Lung (tissue), 12 donors: Measurements from ENCODE around the gene ATP7B. TPM values are rescaled to one million over a fixed set of nuclear protein-coding genes. Genes with fewer than 3 reads are reported as not detected.

Source experiments
- ATAC-seq: fragments of 200-7000 bp; cut with Tn5 transposase; one replicate; pipeline ENCODE4 v1.9.1; 2020; ENCODE audit warnings: moderate number of reproducible peaks; ENCODE audit not compliant: insufficient read depth, low FRiP score
- DNase-seq, 3 donors: peaks; one replicate each; pipeline ENCODE4 v3.0.0-alpha.2; 2013 to 2017
- H3K27ac ChIP-seq, 2 donors: one replicate each; pipeline ENCODE4 v1.5.1; 2013; ENCODE audit warnings: mild to moderate bottlenecking in 2 of 2, moderate library complexity in 2 of 2, control low read depth in 1 of 2, inconsistent platforms in 1 of 2, low read depth in 1 of 2, low read length in 1 of 2
- H3K27me3 ChIP-seq, 3 donors: one replicate each; pipeline ENCODE4 v1.5.1; 2013; ENCODE audit warnings: low read length in 2 of 3; ENCODE audit not compliant: control insufficient read depth in 3 of 3, insufficient read depth in 3 of 3
- H3K36me3 ChIP-seq, 4 donors: one replicate each; pipeline ENCODE4 v1.5.1; 2013; ENCODE audit warnings: low read length in 4 of 4, mild to moderate bottlenecking in 1 of 4, moderate library complexity in 1 of 4; ENCODE audit not compliant: control insufficient read depth in 4 of 4, insufficient read depth in 4 of 4
- H3K4me1 ChIP-seq, 5 donors: one replicate each; pipeline ENCODE4 v1.5.1; 2013; ENCODE audit warnings: low read length in 5 of 5, mild to moderate bottlenecking in 2 of 5, moderate library complexity in 1 of 5; ENCODE audit not compliant: control insufficient read depth in 5 of 5, insufficient read depth in 5 of 5
- H3K4me3 ChIP-seq: one replicate; pipeline ENCODE4 v1.5.1; 2013; ENCODE audit warnings: mild to moderate bottlenecking, control low read depth, moderate library complexity
- H3K9ac ChIP-seq, 2 donors: one replicate each; pipeline ENCODE4 v1.5.1; 2013; ENCODE audit warnings: low read length in 2 of 2, control low read depth in 1 of 2; ENCODE audit not compliant: insufficient read depth in 1 of 2
- H3K9me3 ChIP-seq, 4 donors: one replicate each; pipeline ENCODE4 v1.5.1; 2013; ENCODE audit warnings: low read length in 3 of 4, mild to moderate bottlenecking in 1 of 4, moderate library complexity in 1 of 4; ENCODE audit not compliant: control insufficient read depth in 4 of 4, insufficient read depth in 3 of 4
- WGBS, 2 donors: extraction: QIAGEN DNeasy Blood & Tissue Kit; methylation state at CpG; one replicate each; pipeline ENCODE4 v1.1.7; 2013; 5-methylcytosine and 5-hydroxymethylcytosine counted together
- polyA plus RNA-seq, 2 donors: library from polyadenylated mRNA; stranded (reverse); fragments of 200-250 nt; gene quantifications; one replicate each; pipeline ENCODE4 v1.2.1, GENCODE V29; 2013
- total RNA-seq, 2 donors: library from RNA; depleted of rRNA in 1 of 2; stranded (reverse); fragments of >200 nt in 1 of 2; gene quantifications; one replicate each; pipeline ENCODE4 v1.2.1, GENCODE V29; 2014 to 2021
- TF ChIP-seq, protein P1 (sequence below): IDR thresholded peaks from 2 replicates; pipeline ENCODE4 v1.5.1; 2012; ENCODE audit warnings: mild to moderate bottlenecking; ENCODE audit errors: control extremely low read depth, extremely low read depth
- donor health status: control.
- donor health status: control.
- donor health status: Bipolar disorder and iron deficiency.
- donor health status: healthy.
- donor health status: DM: yes; HTN: yes; CAD: no.

The ATP7B gene
- total and polyA plus RNA-seq, 4 donors, result 1.4 to 10.2 (median 4.4) TPM

DNA sequence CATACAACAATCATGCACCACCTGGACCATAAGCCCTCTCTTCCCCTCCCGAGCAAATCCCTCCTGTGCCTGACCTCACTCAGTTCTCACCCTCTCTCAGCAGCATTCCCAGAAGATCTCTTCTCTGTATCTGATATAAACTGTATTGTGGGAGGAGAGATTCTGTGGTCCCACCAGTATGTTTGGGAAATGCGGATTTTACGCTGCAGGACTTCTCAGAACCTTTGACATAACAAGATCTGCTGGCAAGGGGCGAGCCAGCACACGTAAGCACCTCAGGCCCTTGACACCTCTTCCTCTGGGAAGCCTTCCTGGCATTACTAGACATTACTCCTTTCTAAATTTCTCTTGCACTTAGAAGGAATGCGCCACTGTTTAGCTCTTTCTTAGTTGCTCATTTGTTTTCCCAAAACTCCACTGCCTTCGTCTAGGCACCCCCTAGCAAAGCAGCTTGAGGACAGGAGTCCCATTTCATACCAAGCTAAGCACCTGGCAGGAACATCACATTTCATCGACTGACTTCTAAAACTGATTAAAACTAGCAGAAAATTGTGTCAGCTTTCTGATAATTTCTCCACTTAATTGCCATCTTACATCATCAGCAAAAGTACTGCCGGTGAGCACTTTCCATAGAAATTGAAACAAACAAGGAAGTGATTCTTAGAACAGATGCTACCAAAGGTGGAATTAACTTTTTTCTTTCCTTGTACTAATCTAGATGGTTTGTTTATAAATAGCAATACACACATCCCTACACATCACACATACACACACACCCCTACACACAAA, 86.3 kb downstream of the ATP7B start:
- Histone ChIP-seq H3K27me3 (no peaks in the 10 kb centered on the region), H3K4me3 (no peak overlapping the region), H3K9me3 (no peaks in the 10 kb centered on the region), H3K36me3 (peaks cover 0 to 4% (median 1%) of the 10 kb centered on the region in 4 donors), H3K9ac (no peak overlapping the region), H3K27ac (no peak overlapping the region), H3K4me1 (no peaks in the 10 kb centered on the region)
- WGBS, 2 donors, result 85 to 86% methylated on average over 9 of the region's 9 CpGs
- no peak for DNase-seq
- TF ChIP-seq, protein P1, sequence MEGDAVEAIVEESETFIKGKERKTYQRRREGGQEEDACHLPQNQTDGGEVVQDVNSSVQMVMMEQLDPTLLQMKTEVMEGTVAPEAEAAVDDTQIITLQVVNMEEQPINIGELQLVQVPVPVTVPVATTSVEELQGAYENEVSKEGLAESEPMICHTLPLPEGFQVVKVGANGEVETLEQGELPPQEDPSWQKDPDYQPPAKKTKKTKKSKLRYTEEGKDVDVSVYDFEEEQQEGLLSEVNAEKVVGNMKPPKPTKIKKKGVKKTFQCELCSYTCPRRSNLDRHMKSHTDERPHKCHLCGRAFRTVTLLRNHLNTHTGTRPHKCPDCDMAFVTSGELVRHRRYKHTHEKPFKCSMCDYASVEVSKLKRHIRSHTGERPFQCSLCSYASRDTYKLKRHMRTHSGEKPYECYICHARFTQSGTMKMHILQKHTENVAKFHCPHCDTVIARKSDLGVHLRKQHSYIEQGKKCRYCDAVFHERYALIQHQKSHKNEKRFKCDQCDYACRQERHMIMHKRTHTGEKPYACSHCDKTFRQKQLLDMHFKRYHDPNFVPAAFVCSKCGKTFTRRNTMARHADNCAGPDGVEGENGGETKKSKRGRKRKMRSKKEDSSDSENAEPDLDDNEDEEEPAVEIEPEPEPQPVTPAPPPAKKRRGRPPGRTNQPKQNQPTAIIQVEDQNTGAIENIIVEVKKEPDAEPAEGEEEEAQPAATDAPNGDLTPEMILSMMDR, result no peak
- ATAC-seq, result no peak

DNA sequence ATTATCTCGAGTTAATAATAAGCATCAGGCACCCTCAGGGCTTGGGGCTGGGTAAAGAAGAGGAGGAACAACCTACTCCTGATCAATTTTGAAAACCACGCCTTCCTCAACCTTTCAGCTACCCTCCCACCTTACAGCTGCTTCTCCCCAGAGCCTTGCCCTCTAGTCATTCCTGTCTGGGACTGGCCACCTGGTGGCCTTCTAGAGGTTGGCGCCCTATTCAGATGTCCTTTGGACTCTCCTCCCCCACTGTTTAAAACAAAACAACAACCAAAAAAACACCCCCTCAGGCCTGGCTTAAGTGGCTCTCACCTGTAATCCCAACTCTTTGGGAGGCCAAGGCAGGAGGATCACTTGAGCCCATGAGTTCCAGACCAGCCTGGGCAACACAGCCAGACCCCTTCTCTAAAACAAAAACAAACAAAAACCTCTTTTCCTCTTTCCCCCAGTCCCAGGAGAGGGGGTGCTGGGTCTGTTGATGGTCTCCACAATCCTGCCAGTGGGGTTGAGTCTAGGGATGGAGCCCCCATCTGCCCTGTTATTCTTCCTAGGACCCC, 87.2 kb downstream of the ATP7B start:
- no peak for DNase-seq
- no peaks in the 10 kb centered on the region for H3K27me3 ChIP-seq
- H3K9ac ChIP-seq, result no peak overlapping the region
- WGBS, 2 donors, result 86 to 99% methylated on average over 3 of the region's 3 CpGs
- no peak overlapping the region for H3K4me3 ChIP-seq
- H3K9me3 ChIP-seq, result no peaks in the 10 kb centered on the region
- H3K36me3 ChIP-seq, result peaks cover 0 to 4% (median 1%) of the 10 kb centered on the region in 4 donors
- peaks cover 0 to 4% (median 0%) of the 10 kb centered on the region in 5 donors for H3K4me1 ChIP-seq
- TF ChIP-seq, protein P1, result no peak
- no peak for ATAC-seq
- no peak overlapping the region for H3K27ac ChIP-seq

DNA sequence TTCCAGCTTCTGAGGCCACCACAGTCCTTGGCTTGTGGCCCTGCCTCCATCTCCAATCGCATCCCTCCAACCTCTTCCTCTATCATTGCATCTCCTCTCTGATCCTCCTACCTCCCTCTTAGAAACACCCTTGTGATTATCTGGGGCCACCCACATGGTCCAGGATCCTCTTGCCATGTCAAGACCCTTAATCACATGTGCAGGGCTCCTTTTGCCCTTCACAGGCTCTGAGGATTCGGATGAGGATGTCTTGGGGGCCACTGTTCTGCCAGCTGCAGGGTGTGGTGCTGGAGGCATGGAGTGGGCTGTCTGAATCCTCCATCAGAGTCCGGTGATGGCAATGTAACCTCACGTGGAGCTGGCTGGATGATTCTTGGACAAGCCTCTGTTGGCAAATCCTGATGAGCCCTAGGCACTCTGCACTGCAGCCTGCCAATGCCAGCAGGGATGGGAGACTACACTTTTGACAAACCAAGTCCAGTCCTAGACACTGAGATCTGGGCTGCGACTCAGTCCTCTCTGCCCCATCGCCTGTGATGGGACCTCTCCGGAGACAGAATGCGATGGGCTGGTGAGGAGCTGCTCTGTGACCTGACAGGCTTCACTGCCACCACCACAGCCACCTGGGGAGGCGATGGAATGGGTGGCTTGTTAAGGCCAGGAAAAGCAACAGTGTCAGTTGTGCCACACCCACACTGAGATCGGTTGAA, 88.3 kb downstream of the ATP7B start:
- Histone ChIP-seq H3K36me3 (peaks cover 0 to 4% (median 1%) of the 10 kb centered on the region in 4 donors), H3K4me1 (peaks cover 0 to 4% (median 0%) of the 10 kb centered on the region in 5 donors), H3K9ac (no peak overlapping the region), H3K9me3 (no peaks in the 10 kb centered on the region), H3K4me3 (no peak overlapping the region), H3K27me3 (no peaks in the 10 kb centered on the region), H3K27ac (no peak overlapping the region)
- ATAC-seq, result no peak
- 93 to 94% methylated on average over 10 of the region's 10 CpGs for WGBS, 2 donors
- TF ChIP-seq, protein P1, result no peak
- peak in 1 of 3 donors; percentile 2 for DNase-seq
